AG04449 (cell line): ENCODE results near the gene RSU1.

Experiments used
- CTCF ChIA-PET: fragments of 350-600 bp; formaldehyde crosslinking; extraction: SDS; loops from one replicate; lab custom pipeline; 2021; ENCODE audit warnings: antibody characterized with exemption; lab: Yijun Ruan, JAX
- POLR2A ChIA-PET: fragments of 400-600, 350-600 bp; formaldehyde crosslinking; extraction: SDS; loops from one replicate; lab custom pipeline; 2020; ENCODE audit warnings: antibody characterized with exemption, inconsistent platforms; lab: Yijun Ruan, JAX
- DNase-seq: peaks from one replicate; pipeline ENCODE4 v3.0.0-alpha.2; 2010; ENCODE audit warnings: low read depth, low spot score
- H3K4me3 ChIP-seq: 2 replicates; pipeline ENCODE4 v1.5.1; 2011; ENCODE audit warnings: low read depth, mild to moderate bottlenecking, control low read depth, low read length
- CTCF ChIP-seq: IDR thresholded peaks from one replicate; pipeline ENCODE4 v1.5.1; 2011; ENCODE audit warnings: mild to moderate bottlenecking, moderate library complexity, low read length, control low read depth, inconsistent platforms; ENCODE audit not compliant: insufficient read depth; ENCODE audit errors: missing control alignments

The RSU1 gene

DNA sequence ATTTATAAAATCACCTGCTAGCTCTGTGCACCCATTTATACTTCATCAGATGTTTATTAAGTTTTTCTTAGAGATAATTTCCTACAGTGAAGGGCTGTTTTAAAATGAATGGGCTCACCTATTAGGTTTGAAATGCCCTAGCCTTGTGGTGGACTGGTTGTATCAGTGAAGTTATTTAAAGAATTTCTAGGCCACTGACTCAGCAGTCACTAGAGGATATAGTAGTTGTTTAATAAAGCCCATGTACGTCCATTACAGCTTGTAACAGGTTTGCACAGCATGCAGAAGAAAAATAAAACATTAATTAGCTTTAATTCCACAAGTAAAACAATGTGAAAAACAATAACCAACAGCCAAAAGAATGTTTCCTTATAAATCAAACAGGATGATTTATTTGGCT lies 128.0 kb downstream of the RSU1 start:
- DNase-seq: no peak
- TF ChIP-seq CTCF: no peak

DNA sequence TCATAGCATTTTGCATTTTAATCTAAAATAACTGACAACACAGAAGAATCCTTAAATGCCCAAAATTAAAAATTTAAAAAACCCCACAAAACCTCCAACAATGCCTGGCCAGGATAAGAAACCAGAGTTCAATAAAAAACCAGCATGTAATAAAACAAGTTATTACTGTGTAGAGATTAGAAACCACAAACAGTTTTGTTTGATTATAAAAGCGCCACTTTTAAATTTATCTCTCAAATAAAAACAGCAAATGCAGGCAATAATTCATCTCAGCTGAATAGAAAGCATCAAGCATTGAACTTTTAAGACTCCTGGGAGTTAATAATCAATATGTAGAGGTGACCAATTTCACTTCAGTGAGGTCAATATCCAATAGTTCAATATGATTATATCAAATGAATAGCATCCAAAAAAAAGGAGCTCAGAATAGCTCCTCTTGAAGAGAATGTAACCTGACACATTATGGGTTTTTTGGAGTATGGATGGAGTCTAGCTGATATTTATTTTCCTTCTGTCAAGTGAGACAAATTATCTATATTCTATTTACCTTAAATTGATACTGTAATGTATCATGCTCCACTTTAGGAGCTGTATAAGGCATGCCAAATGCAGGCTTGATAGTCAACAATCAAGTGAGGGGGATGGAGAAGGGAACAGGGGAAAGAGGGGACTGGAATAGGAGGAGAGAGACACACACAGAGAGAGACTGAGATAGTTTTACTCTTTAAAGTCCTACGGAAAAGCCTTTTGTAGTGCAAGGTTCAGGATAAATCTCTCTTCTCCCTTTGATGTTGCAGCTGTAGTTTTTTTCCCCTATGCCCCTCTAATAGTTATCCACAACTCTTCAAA lies 130.9 kb downstream of the RSU1 start:
- no peak for TF ChIP-seq CTCF
- DNase-seq: no peak
- ChIA-PET CTCF (interaction anchor here (1.2 kb wide), 1 partner anchor 12 kb away, joined by 4 read pairs; no protein-coding TSS in a partner anchor), POLR2A (no interaction called here)
- no peak overlapping the region for H3K4me3 ChIP-seq

More for the DNA sequence above, 128.0 kb downstream of the RSU1 start:
- POLR2A ChIA-PET: no interaction called here
- CTCF ChIA-PET: interaction anchor here (1.6 to 2.0 kb wide), 2 partner anchors 10 to 18 kb away, joined by 3 to 4 read pairs; no protein-coding TSS in a partner anchor
- no peak overlapping the region for H3K4me3 ChIP-seq

DNA sequence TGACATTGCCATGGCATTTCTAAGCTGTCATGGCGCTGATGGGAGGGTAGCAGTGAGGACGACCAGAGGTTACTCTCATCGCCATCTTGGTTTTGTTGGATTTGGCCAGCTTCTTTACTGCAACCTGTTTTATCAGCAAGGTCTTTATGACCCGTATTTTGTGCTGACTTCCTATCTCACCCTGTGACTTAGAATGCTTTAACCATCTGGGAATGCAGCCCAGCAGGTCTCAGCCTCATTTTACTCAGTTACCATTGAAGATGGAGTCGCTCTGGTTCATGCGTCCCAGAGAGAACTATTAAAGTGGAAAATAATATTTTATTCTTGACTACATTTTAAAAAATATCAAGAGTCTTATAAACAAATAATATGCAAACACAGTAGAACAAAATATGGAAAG lies 131.7 kb downstream of the RSU1 start:
- H3K4me3 ChIP-seq: no peak overlapping the region
- CTCF ChIA-PET: no interaction called here
- DNase-seq: no peak
- TF ChIP-seq CTCF: no peak
- POLR2A ChIA-PET: no interaction called here

- TF ChIP-seq CTCF: no peak
- CTCF ChIA-PET: no interaction called here
- POLR2A ChIA-PET: no interaction called here
- no peak for DNase-seq
- no peak overlapping the region for H3K4me3 ChIP-seq
These were observed 135.7 kb downstream of the RSU1 start for GRCh38 chr10:16681521-16681920.

DNA sequence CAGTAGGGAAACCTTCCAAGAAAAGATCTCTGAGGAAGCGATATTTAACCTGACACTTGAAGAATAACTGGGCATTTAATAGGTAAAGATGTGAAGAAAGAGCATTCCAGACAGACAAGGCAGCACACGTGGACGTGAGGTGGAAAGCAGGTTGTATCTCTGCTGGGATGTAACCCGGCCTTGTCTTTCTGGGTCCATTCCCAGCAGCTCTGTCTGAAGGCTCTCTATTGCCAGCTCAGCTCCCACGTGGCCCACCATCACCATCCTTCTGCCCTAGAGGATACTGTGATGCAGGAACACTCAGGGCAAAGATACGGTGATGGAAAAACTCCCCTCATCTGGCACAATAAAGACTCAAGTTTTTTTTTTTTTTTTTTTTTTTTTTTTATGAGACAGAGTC lies 137.7 kb downstream of the RSU1 start:
- ChIA-PET CTCF (no interaction called here), POLR2A (no interaction called here)
- H3K4me3 ChIP-seq: no peak overlapping the region
- TF ChIP-seq CTCF: no peak
- DNase-seq: no peak

- TF ChIP-seq CTCF: no peak
- no peak for DNase-seq
- H3K4me3 ChIP-seq: no peak overlapping the region
- POLR2A ChIA-PET: no interaction called here
- CTCF ChIA-PET: no interaction called here
These were observed 141.9 kb downstream of the RSU1 start for GRCh38 chr10:16675334-16675733.
